A549 treated with CORT108297 at 1 μM for 4 hours (cell line): ENCODE results near the gene PRKCSH. TPM values are rescaled to one million over a fixed set of nuclear protein-coding genes. Genes with fewer than 3 reads are reported as not detected.

Experiments
- total RNA-seq: library from RNA; stranded (reverse); fragments of 200-300 nt; extraction: Qiagen RNA extraction; gene quantifications from 5 replicates; pipeline ENCODE4 v1.2.3, GENCODE V29; 2022

The PRKCSH gene
- total RNA-seq: 255 to 281 TPM (median 265 TPM) in 5 replicates

GRCh38 chr19:11435057-11435832 is at the start of gene PRKCSH, which contains the start of gene ODAD3:
PRKCSH (plus strand) TSS chr19:11435635; CDS start chr19:11436118, 483 bp downstream.
ODAD3 (minus strand) TSS chr19:11435121; CDS start chr19:11435016, 105 bp downstream.

DNA sequence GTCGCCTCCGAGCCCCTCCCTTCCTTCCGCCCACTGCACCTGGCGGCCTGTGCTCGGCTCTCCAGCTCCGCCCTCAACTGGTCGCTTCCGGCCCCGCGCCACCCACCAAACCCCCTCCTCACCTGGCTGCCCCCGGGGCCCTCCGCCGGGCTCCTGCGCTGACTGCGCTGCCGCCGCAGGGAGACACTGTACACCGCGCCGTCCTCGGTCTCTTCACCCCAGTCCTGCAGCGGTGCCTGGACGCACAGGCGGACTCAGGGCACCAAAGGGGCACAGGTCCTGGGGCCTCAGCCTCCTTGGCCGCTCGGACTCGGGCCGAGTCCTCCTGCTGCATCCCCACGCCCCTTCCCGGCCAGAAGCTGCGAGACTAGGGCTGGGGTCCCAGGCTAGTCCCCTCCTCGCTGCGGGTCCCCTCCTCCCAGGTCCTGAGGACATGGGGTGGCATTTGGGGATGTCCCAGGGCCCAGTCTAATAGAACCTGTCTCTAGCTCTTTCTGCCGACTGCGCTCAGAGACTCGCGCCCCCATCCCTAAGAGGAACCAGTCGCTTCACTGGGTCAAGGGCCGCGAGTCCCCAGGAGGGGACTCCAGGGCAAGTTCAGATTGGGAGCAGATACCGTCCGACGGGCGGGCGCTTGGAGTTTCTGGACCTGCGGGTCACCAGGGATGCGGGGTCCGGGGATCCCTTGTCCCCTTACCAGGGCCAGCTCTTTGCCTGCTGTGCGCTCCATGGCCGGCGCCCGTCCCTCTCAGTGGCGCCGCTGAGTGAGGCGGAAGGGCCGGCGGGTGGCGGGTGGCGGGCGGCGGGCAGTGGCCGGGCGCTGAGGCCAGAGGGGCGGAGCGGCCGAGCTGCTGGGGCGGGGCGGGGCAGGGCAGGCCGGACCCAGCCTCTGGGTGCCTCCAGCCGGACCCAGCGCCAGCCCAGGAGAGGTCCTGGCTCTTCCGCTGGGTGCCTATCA is 16.6 kb upstream of the PRKCSH start, which contains the start of gene RGL3:
Gene RGL3 (minus strand): TSS at position 766 of the 958 bp plus-strand sequence. CDS start 36 bp downstream, at position 730.

GRCh38 chr19:11480715-11481533 is 45.5 kb downstream of the PRKCSH start, which contains the start of gene ELAVL3:
ELAVL3 (minus strand) TSS chr19:11481046; CDS start chr19:11480608, 438 bp downstream.

Other genes starting within 250 kb of the PRKCSH start
- 27.9 to 45.0 TPM (median 41.2 TPM) in 5 replicates for gene KANK2, start 238.1 kb upstream of the PRKCSH start, total RNA-seq
- gene ANGPTL8, start 196.0 kb upstream of the PRKCSH start, total RNA-seq: not detected in 5 replicates
- gene DOCK6, start 173.1 kb upstream of the PRKCSH start, total RNA-seq: 7.6 to 10.7 TPM (median 8.8 TPM) in 5 replicates
- gene TSPAN16, start 139.5 kb upstream of the PRKCSH start, total RNA-seq: not detected in 5 replicates
- 2.7 to 3.9 TPM (median 3.1 TPM) in 5 replicates for gene RAB3D, start 96.0 kb upstream of the PRKCSH start, total RNA-seq
- 97.0 to 136 TPM (median 116 TPM) in 5 replicates for gene TMEM205, start 89.4 kb upstream of the PRKCSH start, total RNA-seq
- 4.4 to 5.8 TPM (median 4.9 TPM) in 5 replicates for gene CCDC159, start 89.1 kb upstream of the PRKCSH start, total RNA-seq
- 8.5 to 10.8 TPM (median 10.6 TPM) in 5 replicates for gene PLPPR2, start 80.2 kb upstream of the PRKCSH start, total RNA-seq
- gene SWSAP1, start 61.0 kb upstream of the PRKCSH start, total RNA-seq: 1.6 to 2.4 TPM (median 2.1 TPM) in 5 replicates
- 4.4 to 6.1 TPM (median 5.3 TPM) in 5 replicates for gene EPOR, start 51.3 kb upstream of the PRKCSH start, total RNA-seq
- gene RGL3, start 16.3 kb upstream of the PRKCSH start, total RNA-seq: 1.4 to 2.8 TPM (median 1.9 TPM) in 5 replicates
- 1.1 to 1.5 TPM (median 1.3 TPM) in 5 replicates for gene ODAD3, start 514 bp upstream of the PRKCSH start, total RNA-seq
- gene ELAVL3, start 45.4 kb downstream of the PRKCSH start, total RNA-seq: 0.02 to 0.10 TPM (median 0.05 TPM) in 5 replicates
- gene ZNF653, start 70.2 kb downstream of the PRKCSH start, total RNA-seq: 3.7 to 5.6 TPM (median 5.0 TPM) in 5 replicates
- 26.6 to 34.8 TPM (median 33.6 TPM) in 5 replicates for gene ECSIT, start 93.5 kb downstream of the PRKCSH start, total RNA-seq
- gene CNN1, start 103.2 kb downstream of the PRKCSH start, total RNA-seq: 0.30 to 0.52 TPM (median 0.46 TPM) in 5 replicates
- 99.4 to 117 TPM (median 107 TPM) in 5 replicates for gene ELOF1, start 123.6 kb downstream of the PRKCSH start, total RNA-seq
- gene ACP5, start 142.0 kb downstream of the PRKCSH start, total RNA-seq: 0.12 to 0.51 TPM (median 0.25 TPM) in 4 of 5 replicates, not detected in the other
- gene ZNF627, start 161.8 kb downstream of the PRKCSH start, total RNA-seq: 2.7 to 5.4 TPM (median 3.6 TPM) in 5 replicates